MCF 10A (cell line): ENCODE results near the gene CNP. TPM values are rescaled to one million over a fixed set of nuclear protein-coding genes. Genes with fewer than 3 reads are reported as not detected.
"Not testable (repeated sequence)": the region's sequence is repeated elsewhere in the genome, so short reads cannot be mapped to it uniquely, and the experiment has no call there.

Experiments
- BruUV-seq: library from RNA; stranded (reverse); fragments of 400-500 nt; replicated peaks from 2 replicates; lab custom pipeline; 2021; lab: Mats Ljungman, UMichigan
- CTCF ChIA-PET: fragments of 300-600 bp; sonication (Branson Sonifier 250); formaldehyde crosslinking; extraction: SDS; loops from one replicate; lab custom pipeline; 2021; ENCODE audit warnings: antibody characterized with exemption, inconsistent platforms; lab: Yijun Ruan, JAX
- POLR2A ChIA-PET: fragments of 300-600, 350-650 bp; sonication (Branson Sonifier 250); formaldehyde crosslinking; extraction: SDS; loops from one replicate; lab custom pipeline; 2020; ENCODE audit warnings: antibody characterized with exemption, inconsistent platforms; lab: Yijun Ruan, JAX
- DNase-seq: peaks from one replicate; pipeline ENCODE4 v3.0.0-alpha.2; 2018; ENCODE audit not compliant: unreplicated experiment
- H3K27ac Mint-ChIP-seq: one replicate; pipeline ENCODE4 v1.8.0; 2022; ENCODE audit warnings: mild to moderate bottlenecking, low read depth, mixed read lengths; ENCODE audit not compliant: unreplicated experiment
- H3K27me3 Mint-ChIP-seq: one replicate; pipeline ENCODE4 v1.8.0; 2022; ENCODE audit warnings: mixed read lengths; ENCODE audit not compliant: insufficient read depth, unreplicated experiment
- H3K36me3 Mint-ChIP-seq: one replicate; pipeline ENCODE4 v1.8.0; 2022; ENCODE audit warnings: mild to moderate bottlenecking, moderate library complexity, mixed read lengths; ENCODE audit not compliant: insufficient read depth, unreplicated experiment
- H3K4me1 Mint-ChIP-seq: one replicate; pipeline ENCODE4 v1.8.0; 2022; ENCODE audit warnings: mixed read lengths; ENCODE audit not compliant: insufficient read depth, unreplicated experiment
- H3K4me3 Mint-ChIP-seq: one replicate; pipeline ENCODE4 v1.8.0; 2022; ENCODE audit warnings: mild to moderate bottlenecking, moderate library complexity, mixed read lengths; ENCODE audit not compliant: unreplicated experiment
- H3K9me3 Mint-ChIP-seq: one replicate; pipeline ENCODE4 v1.8.0; 2022; ENCODE audit warnings: mixed read lengths; ENCODE audit not compliant: unreplicated experiment
- intact Hi-C: fragments of 100-400 bp; cut with micrococcal nuclease; formaldehyde crosslinking; loops from 2 replicates; pipeline ENCODE4 v1.14.1; 2022
- total RNA-seq: library from RNA; stranded (reverse); gene quantifications from 2 replicates; pipeline ENCODE4 v1.2.3, GENCODE V29; 2022
- TF ChIP-seq, protein P1 (sequence below): fragments of 200-600 bp; IDR thresholded peaks from one replicate; pipeline ENCODE4 v1.8.0; 2022; ENCODE audit warnings: antibody characterized with exemption, mild to moderate bottlenecking; ENCODE audit not compliant: unreplicated experiment

CNP gene
- total RNA-seq, 1 experiment from 2014 or later, result 46.2 TPM

DNA sequence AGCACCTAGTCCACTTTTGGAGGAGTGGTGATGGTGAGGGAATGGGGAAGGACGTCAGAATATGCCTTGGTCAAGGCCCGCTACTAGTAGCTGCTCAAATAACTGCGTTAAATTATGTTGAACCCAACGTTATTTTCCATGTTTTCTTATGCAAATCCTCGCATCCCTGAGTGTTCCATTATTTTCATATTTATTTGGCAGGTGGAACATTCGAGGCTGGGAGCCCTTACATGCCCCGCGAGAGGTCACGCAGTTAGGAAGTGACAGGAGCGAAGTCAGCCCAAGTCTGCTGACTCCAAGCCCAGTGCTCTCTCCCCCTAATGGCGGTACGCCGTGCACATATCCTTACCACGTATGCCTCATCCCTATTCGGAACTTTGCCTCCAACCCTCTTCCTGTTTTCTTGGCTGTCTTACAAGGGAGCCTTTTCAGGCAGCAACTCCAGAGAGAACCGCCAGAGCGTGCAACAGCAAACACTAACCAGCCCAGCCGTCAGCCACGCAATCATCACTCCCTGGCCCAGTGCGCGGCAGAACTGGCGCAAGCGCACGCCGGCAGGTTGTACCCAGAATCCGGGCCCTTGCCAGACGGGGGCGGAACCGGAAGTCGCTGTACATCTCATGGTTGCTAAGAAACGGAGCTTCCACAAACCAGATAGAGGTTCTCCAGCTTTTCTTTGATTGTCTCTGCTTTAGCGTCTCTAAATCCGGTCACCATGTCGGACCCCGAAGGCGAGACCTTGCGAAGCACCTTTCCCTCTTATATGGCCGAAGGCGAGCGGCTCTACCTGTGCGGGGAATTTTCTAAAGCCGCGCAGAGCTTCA is 36.4 kb upstream of the CNP start, which contains the start of gene ODAD4:
Gene ODAD4 (plus strand): TSS at position 609 of the 824 bp plus-strand sequence. CDS start 107 bp downstream, at position 716.
- peak within 1 kb of the TSS; percentile 92 for H3K27ac Mint-ChIP-seq
- H3K27me3 Mint-ChIP-seq, result no peaks in the 10 kb centered on the region
- no peaks in the 10 kb centered on the region for H3K36me3 Mint-ChIP-seq
- H3K9me3 Mint-ChIP-seq, result no peaks in the 10 kb centered on the region
- intact Hi-C loops, result no loop called here
- ChIA-PET POLR2A (interaction anchor here (0.6 to 3.6 kb wide), 26 partner anchors 9 to 1241 kb away, joined by 3 to 101 read pairs (median 4); partner anchors contain the start of genes ACLY, CNP, DNAJC7 and EIF1), CTCF (interaction anchor here (0.5 to 1.4 kb wide), 11 partner anchors 12 to 1488 kb away, joined by 3 to 8 read pairs (median 3); partner anchors contain the start of genes CNP, KLHL11 and NKIRAS2)
- H3K4me3 Mint-ChIP-seq, result peak within 1 kb of the TSS; percentile 84
- TF ChIP-seq, protein P1, sequence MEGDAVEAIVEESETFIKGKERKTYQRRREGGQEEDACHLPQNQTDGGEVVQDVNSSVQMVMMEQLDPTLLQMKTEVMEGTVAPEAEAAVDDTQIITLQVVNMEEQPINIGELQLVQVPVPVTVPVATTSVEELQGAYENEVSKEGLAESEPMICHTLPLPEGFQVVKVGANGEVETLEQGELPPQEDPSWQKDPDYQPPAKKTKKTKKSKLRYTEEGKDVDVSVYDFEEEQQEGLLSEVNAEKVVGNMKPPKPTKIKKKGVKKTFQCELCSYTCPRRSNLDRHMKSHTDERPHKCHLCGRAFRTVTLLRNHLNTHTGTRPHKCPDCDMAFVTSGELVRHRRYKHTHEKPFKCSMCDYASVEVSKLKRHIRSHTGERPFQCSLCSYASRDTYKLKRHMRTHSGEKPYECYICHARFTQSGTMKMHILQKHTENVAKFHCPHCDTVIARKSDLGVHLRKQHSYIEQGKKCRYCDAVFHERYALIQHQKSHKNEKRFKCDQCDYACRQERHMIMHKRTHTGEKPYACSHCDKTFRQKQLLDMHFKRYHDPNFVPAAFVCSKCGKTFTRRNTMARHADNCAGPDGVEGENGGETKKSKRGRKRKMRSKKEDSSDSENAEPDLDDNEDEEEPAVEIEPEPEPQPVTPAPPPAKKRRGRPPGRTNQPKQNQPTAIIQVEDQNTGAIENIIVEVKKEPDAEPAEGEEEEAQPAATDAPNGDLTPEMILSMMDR, result peak; percentile 19
- H3K4me1 Mint-ChIP-seq, result peaks cover 17% of the 10 kb centered on the region
- TSS peak; percentile 91 for BruUV-seq
- peak; percentile 96 for DNase-seq

DNA sequence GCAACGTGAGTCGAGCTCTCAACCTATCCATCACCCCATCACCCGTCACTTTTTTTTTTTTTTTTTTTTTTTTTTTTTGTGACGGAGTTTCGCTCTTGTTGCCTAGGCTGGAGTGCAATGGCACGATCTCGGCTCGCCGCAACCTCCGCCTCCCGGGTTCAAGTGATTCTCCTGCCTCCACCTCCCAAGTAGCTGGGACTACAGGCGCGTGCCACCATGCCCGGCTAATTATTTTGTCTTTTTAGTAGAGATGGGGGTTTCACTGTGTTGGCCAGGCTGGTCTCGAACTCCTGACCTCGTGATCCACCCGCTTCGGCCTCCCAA is 35.8 kb upstream of the CNP start:
- H3K27me3 Mint-ChIP-seq, intact Hi-C loops, H3K9me3 Mint-ChIP-seq, H3K36me3 Mint-ChIP-seq, DNase-seq: not testable (repeated sequence)
- H3K4me3 Mint-ChIP-seq, result peak overlapping the region; percentile 84
- ChIA-PET POLR2A (interaction anchor here (0.6 to 3.6 kb wide), 23 partner anchors 8 to 1241 kb away, joined by 3 to 101 read pairs (median 4); partner anchors contain the start of genes ACLY, CNP, DNAJC7 and EIF1), CTCF (interaction anchor here (0.5 to 1.4 kb wide), 6 partner anchors 12 to 1234 kb away, joined by 3 to 8 read pairs (median 3); partner anchors contain the start of genes CNP, KLHL11 and NKIRAS2)
- BruUV-seq, result TSS peak; percentile 42
- H3K27ac Mint-ChIP-seq, result peak overlapping the region; percentile 92
- H3K4me1 Mint-ChIP-seq, result peaks cover 17% of the 10 kb centered on the region

DNA sequence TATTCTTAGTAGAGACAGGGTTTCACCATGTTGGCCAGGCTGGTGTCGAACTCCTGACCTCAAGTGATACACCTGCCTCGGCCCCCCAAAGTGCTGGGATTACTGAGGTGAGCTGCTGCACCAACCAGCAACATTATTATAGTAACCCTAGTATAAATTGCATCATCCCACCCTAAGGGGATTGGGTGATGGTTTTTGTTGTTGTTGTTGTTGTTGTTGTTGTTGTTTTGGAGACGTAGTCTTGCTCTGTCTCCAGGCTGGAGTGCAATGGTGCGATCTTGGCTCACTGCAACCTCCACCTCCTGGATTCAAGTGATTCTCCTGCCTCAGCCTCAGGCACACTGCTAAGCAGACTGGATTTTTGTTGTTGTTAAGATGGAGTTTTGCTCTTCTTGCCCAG is 34.9 kb upstream of the CNP start:
- H3K9me3 Mint-ChIP-seq, H3K27ac Mint-ChIP-seq, CTCF ChIA-PET, intact Hi-C loops, H3K27me3 Mint-ChIP-seq, DNase-seq, H3K4me3 Mint-ChIP-seq, BruUV-seq, H3K36me3 Mint-ChIP-seq: not testable (repeated sequence)
- peaks cover 17% of the 10 kb centered on the region for H3K4me1 Mint-ChIP-seq
- POLR2A ChIA-PET, result interaction anchor here (3.6 kb wide), 1 partner anchor 34 kb away, joined by 29 read pairs; the partner anchor contains the start of gene CNP

DNA sequence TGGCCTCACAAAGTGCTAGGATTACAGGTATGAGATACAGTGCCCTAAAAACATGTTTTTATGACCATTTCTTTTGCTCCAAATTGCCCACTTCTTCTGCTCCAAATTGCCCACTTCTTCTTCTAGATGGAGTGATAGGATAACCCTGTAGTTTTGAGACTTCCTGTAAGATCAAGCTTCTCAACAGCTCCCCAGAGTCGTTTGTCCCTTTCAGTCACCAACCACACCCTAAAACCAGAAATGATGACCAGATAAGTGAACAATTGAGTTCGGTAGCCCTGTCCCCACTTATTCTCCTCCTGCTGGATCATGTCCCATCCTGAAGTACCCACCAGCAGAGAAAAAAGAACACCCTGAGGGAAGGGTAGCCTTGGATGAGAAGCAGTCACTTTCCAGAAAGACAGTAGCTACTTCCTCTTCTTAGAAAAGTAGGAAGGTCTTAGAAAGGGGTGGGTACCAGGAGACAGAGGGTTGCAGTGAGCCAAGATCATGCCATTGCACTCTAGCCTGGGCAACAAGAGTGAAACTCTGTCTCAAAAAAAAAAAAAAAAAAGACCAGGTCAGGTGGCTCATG is 33.7 kb upstream of the CNP start:
- H3K27me3 Mint-ChIP-seq, result no peaks in the 10 kb centered on the region
- ChIA-PET CTCF (no interaction called here), POLR2A (interaction anchor here (0.6 kb wide), 2 partner anchors 160 to 244 kb away, joined by 3 read pairs; partner anchors contain the start of gene EIF1)
- H3K36me3 Mint-ChIP-seq, result no peaks in the 10 kb centered on the region
- intact Hi-C loops, result no loop called here
- H3K27ac Mint-ChIP-seq, result no peak overlapping the region
- TSS peak; percentile 33 for BruUV-seq
- H3K9me3 Mint-ChIP-seq, result no peaks in the 10 kb centered on the region
- TF ChIP-seq, protein P1, result no peak
- peaks cover 17% of the 10 kb centered on the region for H3K4me1 Mint-ChIP-seq
- H3K4me3 Mint-ChIP-seq, result no peak overlapping the region
- no peak for DNase-seq
